OCI-LY3 (cell line): ENCODE data around the gene CCR3.
A peak's percentile ranks its signal among the peaks of the same experiment; 100 is the strongest.

Source experiments
- CTCF ChIP-seq: fragments of 200-600, 300-600 bp; sonication (generic); IDR thresholded peaks from 2 replicates; pipeline ENCODE4 v1.5.1; 2014; ENCODE audit warnings: antibody characterized with exemption, low read length, low read depth
- EZH2phosphoT487 ChIP-seq: fragments of 200-600 bp; shearing (Covaris generic); IDR thresholded peaks from 2 replicates; pipeline ENCODE4 v1.6.1; 2018; ENCODE audit warnings: antibody characterized with exemption, mixed run types, low read depth

GRCh38 chr3:46228260-46229242, 13.7 kb upstream of the CCR3 start:
- TF ChIP-seq CTCF (peak; percentile 41), EZH2phosphoT487 (no peak)
